Stomach (tissue), 4 donors: Measurements from ENCODE around the gene RBM39.

Source experiments
- CTCF ChIP-seq, 7 experiments: fragments of 450-650 bp in 4 of 7; fragments of 200-600 bp in 3 of 7; sonication (generic) in 3 of 7; IDR thresholded peaks; one replicate each; pipeline ENCODE4 v1.5.1; 2016 to 2019; ENCODE audit warnings: antibody characterized with exemption in 7 of 7, control low read depth in 2 of 7, mild to moderate bottlenecking in 1 of 7
- POLR2A ChIP-seq, 4 donors: fragments of 450-650 bp; IDR thresholded peaks; one replicate each; pipeline ENCODE4 v1.6.1; 2016; ENCODE audit warnings: antibody characterized with exemption in 4 of 4, control low read depth in 2 of 4, mild to moderate bottlenecking in 1 of 4, moderate library complexity in 1 of 4
- POLR2AphosphoS5 ChIP-seq, 3 donors: sonication (generic); formaldehyde crosslinking; IDR thresholded peaks; one replicate each; pipeline ENCODE4 v1.6.1; 2016; ENCODE audit warnings: antibody characterized with exemption in 3 of 3

GRCh38 chr20:35771367-35771688 is 29.3 kb upstream of the RBM39 start:
- TF ChIP-seq CTCF (IDR thresholded peaks at IDR 0.05) = no peak
- no peak for TF ChIP-seq POLR2AphosphoS5 (IDR thresholded peaks at IDR 0.05)
- TF ChIP-seq POLR2A (IDR thresholded peaks at IDR 0.05) = no peak
